M059J (cell line): ENCODE data around the gene AJAP1. TPM values are rescaled to one million over a fixed set of nuclear protein-coding genes. Genes with fewer than 3 reads are reported as not detected.
"Not testable (repeated sequence)": the region's sequence is repeated elsewhere in the genome, so short reads cannot be mapped to it uniquely, and the experiment has no call there.

ENCODE experiments used
- DNase-seq: peaks from one replicate; pipeline ENCODE4 v3.0.0-alpha.2; 2012; ENCODE audit warnings: low read depth
- total RNA-seq: library from RNA; depleted of rRNA; stranded (reverse); fragments of >200 nt; shearing (Covaris generic); gene quantifications from 2 replicates; pipeline ENCODE4 v1.2.3, GENCODE V29; 2014; rRNA removed

AJAP1 gene, protein sequence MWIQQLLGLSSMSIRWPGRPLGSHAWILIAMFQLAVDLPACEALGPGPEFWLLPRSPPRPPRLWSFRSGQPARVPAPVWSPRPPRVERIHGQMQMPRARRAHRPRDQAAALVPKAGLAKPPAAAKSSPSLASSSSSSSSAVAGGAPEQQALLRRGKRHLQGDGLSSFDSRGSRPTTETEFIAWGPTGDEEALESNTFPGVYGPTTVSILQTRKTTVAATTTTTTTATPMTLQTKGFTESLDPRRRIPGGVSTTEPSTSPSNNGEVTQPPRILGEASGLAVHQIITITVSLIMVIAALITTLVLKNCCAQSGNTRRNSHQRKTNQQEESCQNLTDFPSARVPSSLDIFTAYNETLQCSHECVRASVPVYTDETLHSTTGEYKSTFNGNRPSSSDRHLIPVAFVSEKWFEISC
- not detected in 2 replicates for total RNA-seq

- DNase-seq: no peak
Measured at GRCh38 chr1:4653796-4654725, at the start of gene AJAP1. Gene AJAP1, plus strand, starts transcription at chr1:4654609. Its CDS starts 817 bp downstream, at chr1:4655426.

GRCh38 chr1:4605158-4605557, 49.3 kb upstream of the AJAP1 start:
- no peak for DNase-seq

GRCh38 chr1:4611563-4612341, 42.7 kb upstream of the AJAP1 start:
- no peak for DNase-seq

- no peak for DNase-seq
Measured at GRCh38 chr1:4612991-4613390, 41.4 kb upstream of the AJAP1 start.

DNA sequence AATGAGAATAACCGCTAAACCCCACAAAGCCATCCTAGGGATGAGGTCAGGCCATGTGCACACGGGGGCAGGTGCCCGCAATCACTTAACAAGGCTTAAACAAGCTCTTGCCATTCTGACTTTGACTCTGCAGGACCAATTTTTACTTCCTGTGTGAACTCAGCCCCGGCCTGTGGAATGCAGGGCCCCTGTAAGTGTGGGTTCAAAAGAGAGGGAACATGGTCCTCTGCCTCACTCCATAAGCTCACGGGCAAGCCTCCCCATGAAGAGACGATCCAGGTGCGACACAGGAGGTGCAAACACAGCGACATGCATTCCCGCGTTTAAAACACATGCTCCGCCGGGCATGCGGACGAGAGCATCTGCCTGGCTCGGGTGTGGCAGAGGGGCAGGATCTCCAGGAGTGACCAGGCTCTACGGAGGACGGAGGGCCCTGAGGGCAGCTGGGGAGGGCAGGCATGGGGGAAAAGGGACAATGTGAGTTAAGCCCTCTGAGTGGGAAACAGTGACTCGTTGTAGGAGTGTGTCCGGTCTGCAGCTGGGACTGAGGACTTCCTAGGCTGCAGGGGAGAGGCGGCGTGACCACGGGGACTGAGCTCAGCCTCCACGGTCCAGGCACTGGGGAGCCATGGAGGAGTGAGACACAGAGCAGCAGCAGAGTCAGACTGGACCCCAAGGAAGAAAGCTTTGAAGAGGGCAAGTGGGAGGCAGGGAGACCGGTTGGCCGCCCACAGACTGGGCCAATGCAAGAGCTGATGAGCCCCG, 40.6 kb upstream of the AJAP1 start:
- DNase-seq: no peak

DNA sequence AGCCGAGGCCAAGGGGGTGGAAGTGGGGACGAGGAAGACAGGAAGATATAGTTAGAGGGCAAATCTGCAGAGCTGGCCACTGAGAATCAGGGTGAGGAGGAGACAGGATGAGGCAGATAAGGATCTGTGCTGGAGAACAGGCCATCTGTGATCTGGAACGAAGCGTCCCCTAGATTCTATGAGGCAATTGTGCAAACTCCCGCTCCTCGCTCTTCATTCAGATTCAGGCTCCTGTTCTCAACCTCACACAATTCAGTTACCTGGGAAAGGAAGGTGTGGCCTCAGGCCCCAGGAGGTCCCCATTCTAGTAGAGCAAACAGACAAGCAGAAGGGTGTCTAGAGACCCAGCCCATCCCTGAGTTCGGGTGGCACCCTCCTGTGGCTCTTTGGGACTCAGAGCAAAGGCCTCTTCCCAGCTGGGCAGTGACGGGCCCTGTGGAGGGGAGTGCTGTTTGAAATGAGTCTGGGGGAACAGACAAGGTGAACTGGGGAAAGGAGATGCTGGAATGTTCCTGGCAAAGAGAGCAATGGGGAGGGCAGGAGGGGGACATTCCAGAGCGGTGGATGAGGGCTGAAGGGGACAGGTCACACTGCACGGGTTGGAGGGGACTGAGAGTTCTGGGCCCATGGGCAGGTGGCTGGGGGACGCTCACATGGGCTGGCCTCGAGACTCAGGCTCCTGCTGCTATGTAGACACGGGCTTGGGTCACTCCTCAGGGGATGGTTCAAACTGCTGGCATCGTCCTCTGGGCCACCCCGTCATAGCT, 39.9 kb upstream of the AJAP1 start:
- DNase-seq: no peak

DNA sequence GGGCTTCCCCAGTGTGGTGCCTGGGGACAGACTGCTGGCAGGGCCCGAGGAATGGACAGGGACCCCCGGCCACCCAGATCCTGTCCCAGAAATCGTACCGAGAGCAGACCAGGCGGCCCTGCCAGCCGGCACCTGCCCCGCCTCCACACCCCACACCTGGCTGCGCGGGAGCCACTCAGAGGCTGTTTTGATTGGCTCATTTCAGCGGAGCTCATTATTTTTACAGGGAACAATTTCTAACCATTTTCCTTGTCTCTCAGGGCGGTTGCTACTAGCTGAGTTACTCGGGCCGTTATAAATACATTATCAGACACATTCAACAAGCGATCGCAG, 39.3 kb upstream of the AJAP1 start:
- DNase-seq: no peak

DNA sequence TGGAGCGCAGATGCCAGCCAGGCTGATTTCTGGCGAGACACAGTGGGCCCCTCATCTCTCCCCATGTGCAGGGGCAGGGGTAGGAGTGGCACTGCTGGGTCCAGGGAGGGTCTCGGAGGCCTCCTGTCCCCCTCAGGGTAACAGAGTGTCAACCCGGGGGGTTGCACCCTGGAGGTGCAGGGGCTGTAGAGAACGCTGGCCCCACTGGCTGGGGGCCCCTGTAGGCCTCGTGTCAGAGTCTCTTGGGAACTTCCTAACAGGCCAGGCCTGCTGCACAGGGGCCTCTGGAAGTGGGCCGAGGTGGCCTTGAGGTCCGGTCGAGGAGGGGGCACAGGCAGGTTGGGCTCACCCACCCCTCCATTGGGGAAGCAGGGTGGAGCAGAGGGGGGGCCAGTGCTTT, 38.9 kb upstream of the AJAP1 start:
- no peak for DNase-seq

DNA sequence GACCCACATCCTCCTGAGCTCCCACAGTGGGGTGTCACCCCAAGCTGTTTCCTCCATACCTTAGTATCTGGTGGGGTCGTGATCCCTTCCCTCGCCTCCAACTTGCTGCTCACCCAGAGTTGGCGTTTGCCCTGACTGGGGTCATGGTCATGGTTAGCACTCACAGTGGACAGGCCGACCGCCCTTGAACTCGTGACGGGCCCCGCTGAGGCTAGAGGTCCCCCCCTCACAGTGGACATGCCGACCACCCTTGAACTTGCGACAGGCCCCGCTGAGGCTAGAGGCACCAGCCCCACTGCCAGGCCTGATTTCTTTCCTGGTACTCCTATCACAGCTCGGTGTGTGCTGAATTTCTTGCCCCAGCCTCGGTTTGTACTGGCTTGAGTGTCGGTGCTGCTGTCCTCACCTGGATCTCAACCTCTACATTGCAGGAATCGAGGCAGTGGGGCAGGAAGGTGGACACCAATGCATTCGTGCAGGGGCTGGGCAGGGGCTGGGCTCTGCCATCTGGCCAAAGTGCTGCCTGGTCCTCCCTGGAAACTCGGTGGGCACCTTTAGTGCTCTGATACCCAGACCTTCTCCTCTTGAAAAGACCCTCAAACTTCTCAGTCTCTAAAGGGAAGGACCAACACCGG, 37.5 kb upstream of the AJAP1 start:
- DNase-seq: no peak

- no peak for DNase-seq
Measured at GRCh38 chr1:4617506-4617905, 36.9 kb upstream of the AJAP1 start.

DNA sequence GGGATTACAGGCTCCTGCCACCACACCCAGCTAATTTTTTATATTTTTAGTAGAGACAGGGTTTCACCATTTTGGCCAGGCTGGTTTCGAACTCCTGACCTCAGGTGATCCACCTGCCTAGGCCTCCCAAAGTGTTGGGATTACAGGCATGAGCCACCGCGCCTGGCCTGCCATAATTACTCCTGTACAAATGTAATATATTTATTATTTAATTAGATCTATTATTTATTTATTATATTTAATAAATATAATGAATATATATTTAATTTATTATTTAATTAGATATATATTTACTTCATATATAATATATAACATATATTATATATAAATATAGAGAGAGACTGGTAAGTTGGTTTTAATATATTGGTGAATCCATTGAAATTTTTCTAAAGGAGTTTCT, 35.6 kb upstream of the AJAP1 start:
- DNase-seq: not testable (repeated sequence)

- no peak for DNase-seq
Measured at GRCh38 chr1:4621646-4622045, 32.8 kb upstream of the AJAP1 start.

GRCh38 chr1:4622821-4623220, 31.6 kb upstream of the AJAP1 start:
- DNase-seq: no peak

GRCh38 chr1:4624141-4624715, 30.2 kb upstream of the AJAP1 start:
- DNase-seq: no peak

GRCh38 chr1:4624801-4625200, 29.6 kb upstream of the AJAP1 start:
- DNase-seq: no peak

- DNase-seq: no peak
Measured at GRCh38 chr1:4626061-4626460, 28.3 kb upstream of the AJAP1 start.

- no peak for DNase-seq
Measured at GRCh38 chr1:4626560-4627319, 27.7 kb upstream of the AJAP1 start.

- DNase-seq: no peak
Measured at GRCh38 chr1:4627353-4627752, 27.1 kb upstream of the AJAP1 start.

GRCh38 chr1:4628992-4629391, 25.4 kb upstream of the AJAP1 start:
- no peak for DNase-seq
